Colonic mucosa (tissue), 4 donors: ENCODE results near the gene ENG. TPM values are rescaled to one million over a fixed set of nuclear protein-coding genes. Genes with fewer than 3 reads are reported as not detected.
"Not testable (repeated sequence)": the region's sequence is repeated elsewhere in the genome, so short reads cannot be mapped to it uniquely, and the experiment has no call there.

ENCODE experiments used
- DNase-seq: peaks from one replicate; pipeline ENCODE4 v3.0.0-alpha.2; 2020
- H3K27ac ChIP-seq: fragments of 200-600 bp; one replicate; pipeline ENCODE4 v1.8.0; 2021
- H3K27me3 ChIP-seq: fragments of 200-600 bp; one replicate; pipeline ENCODE4 v1.8.0; 2021
- H3K36me3 ChIP-seq: fragments of 200-600 bp; one replicate; pipeline ENCODE4 v1.8.0; 2021
- H3K4me1 ChIP-seq: fragments of 200-600 bp; one replicate; pipeline ENCODE4 v1.8.0; 2021; ENCODE audit warnings: mild to moderate bottlenecking
- H3K4me3 ChIP-seq: fragments of 200-600 bp; one replicate; pipeline ENCODE4 v1.8.0; 2021
- H3K9ac ChIP-seq, 2 donors: one replicate each; pipeline ENCODE4 v1.7.0; 2013; ENCODE audit warnings: control low read depth in 2 of 2, low read depth in 2 of 2, low read length in 2 of 2
- H3K9me3 ChIP-seq: fragments of 200-600 bp; one replicate; pipeline ENCODE4 v1.8.0; 2021
- CTCF ChIP-seq: fragments of 200-600 bp; IDR thresholded peaks from one replicate; pipeline ENCODE4 v1.8.0; 2022; ENCODE audit warnings: antibody characterized with exemption, mild to moderate bottlenecking
- intact Hi-C: fragments of 100-400 bp; cut with DNase I; formaldehyde crosslinking; loops from one replicate; pipeline ENCODE4 v1.14.1; 2022
- total RNA-seq, 2 donors: library from RNA; stranded (reverse); fragmentation: NEBNext Ultra II Directional in 1 of 2; extraction: Animal tissue kit (Norgen Biotek cat#: 25700) in 1 of 2; gene quantifications; one replicate each; pipeline ENCODE4 v1.2.1, GENCODE V29; 2021
- donor health status: healthy.
- donor health status: DM: no; HTN: no; CAD: no.
- donor health status: DM: no; HTN: no; CAD: no.

The ENG gene
- total RNA-seq, 2 donors from 2014 or later = 15.4 to 34.5 TPM

GRCh38 chr9:127870887-127871286 is 16.4 kb upstream of the ENG start:
- H3K9ac ChIP-seq = no peak overlapping the region
- H3K36me3 ChIP-seq = no peaks in the 10 kb centered on the region
- H3K4me1 ChIP-seq = peaks cover 12% of the 10 kb centered on the region
- intact Hi-C loops = loop anchor here (2.0 to 10.0 kb wide), 2 partner anchors 46 to 66 kb away; partner anchors contain the start of genes FPGS and ST6GALNAC4
- DNase-seq = no peak
- no peak overlapping the region for H3K4me3 ChIP-seq
- no peaks in the 10 kb centered on the region for H3K27me3 ChIP-seq
- H3K27ac ChIP-seq = no peak overlapping the region
- no peak for TF ChIP-seq CTCF
- no peaks in the 10 kb centered on the region for H3K9me3 ChIP-seq

- not testable (repeated sequence) for H3K27me3 ChIP-seq
- peak; percentile 42 for TF ChIP-seq CTCF
- intact Hi-C loops = loop anchor here (2.0 to 10.0 kb wide), 2 partner anchors 47 to 65 kb away; partner anchors contain the start of genes FPGS and ST6GALNAC4
Measured at GRCh38 chr9:127870153-127870491, 15.7 kb upstream of the ENG start.

GRCh38 chr9:127869310-127870152 is 15.1 kb upstream of the ENG start:
- Histone ChIP-seq H3K9me3 (no peaks in the 10 kb centered on the region), H3K27me3 (no peaks in the 10 kb centered on the region), H3K36me3 (no peaks in the 10 kb centered on the region), H3K9ac (no peak overlapping the region), H3K4me1 (peaks cover 7% of the 10 kb centered on the region), H3K4me3 (no peak overlapping the region), H3K27ac (no peak overlapping the region)
- intact Hi-C loops = loop anchor here (2.0 to 10.0 kb wide), 3 partner anchors 47 to 132 kb away; partner anchors contain the start of genes FPGS, ST6GALNAC4 and TOR2A
- DNase-seq = peak; percentile 94
- peak; percentile 81 for TF ChIP-seq CTCF

More at GRCh38 chr9:127870153-127870491, 15.7 kb upstream of the ENG start:
- not testable (repeated sequence) for H3K36me3 ChIP-seq, H3K4me3 ChIP-seq, DNase-seq, H3K9ac ChIP-seq, H3K9me3 ChIP-seq, H3K27ac ChIP-seq
- H3K4me1 ChIP-seq = peaks cover 12% of the 10 kb centered on the region

- Histone ChIP-seq H3K27ac (no peak overlapping the region), H3K4me1 (no peaks in the 10 kb centered on the region), H3K36me3 (no peaks in the 10 kb centered on the region), H3K9me3 (no peaks in the 10 kb centered on the region), H3K27me3 (no peaks in the 10 kb centered on the region), H3K9ac (no peak overlapping the region), H3K4me3 (no peak overlapping the region)
- intact Hi-C loops = loop anchor here (5.0 kb wide), 1 partner anchor 131 kb away; the partner anchor contains the start of gene TOR2A
- no peak for DNase-seq
- TF ChIP-seq CTCF = no peak
Measured at GRCh38 chr9:127868278-127868902, 13.9 kb upstream of the ENG start.

- Histone ChIP-seq H3K27me3 (no peaks in the 10 kb centered on the region), H3K4me3 (no peak overlapping the region), H3K27ac (no peak overlapping the region), H3K9me3 (no peaks in the 10 kb centered on the region), H3K36me3 (no peaks in the 10 kb centered on the region), H3K4me1 (no peaks in the 10 kb centered on the region), H3K9ac (no peak overlapping the region)
- intact Hi-C loops = loop anchor here (5.0 kb wide), 1 partner anchor 130 kb away; the partner anchor contains the start of gene TOR2A
- DNase-seq = no peak
- no peak for TF ChIP-seq CTCF
Measured at GRCh38 chr9:127867356-127868277, 13.2 kb upstream of the ENG start.
